Measurements from ENCODE around the gene FLVCR2. TPM values are rescaled to one million over a fixed set of nuclear protein-coding genes. Genes with fewer than 3 reads are reported as not detected.

The FLVCR2 gene
- total and polyA plus RNA-seq, 3 donors from 2014 or later: 38.5 to 49.6 (median 45.0) TPM

GRCh38 chr14:75626396-75626795, 48.0 kb downstream of the FLVCR2 start:
- Histone ChIP-seq H3K27ac (peak overlapping the region; percentile 43 to 77), H3K9me3 (no peaks in the 10 kb centered on the region), H3K27me3 (no peaks in the 10 kb centered on the region), H3K36me3 (ENCODE audit: low read depth, missing control alignments) (no peaks in the 10 kb centered on the region), H3K4me3 (no peak overlapping the region), H3K4me1 (peaks cover 28% of the 10 kb centered on the region)
- 47 to 73% methylated on average over 3 of the region's 3 CpGs for WGBS, 2 donors
- intact Hi-C loops (cut with DNase I; ENCODE audit: low total_unique reads): no loop called here
- TF ChIP-seq CTCF (IDR thresholded peaks at IDR 0.05) (no peak), POLR2A (IDR thresholded peaks at IDR 0.05) (no peak)
- DNase-seq: no peak

GRCh38 chr14:75626863-75627262, 48.4 kb downstream of the FLVCR2 start:
- no peaks in the 10 kb centered on the region for H3K9me3 ChIP-seq
- no peak for TF ChIP-seq CTCF (IDR thresholded peaks at IDR 0.05)
- TF ChIP-seq POLR2A (IDR thresholded peaks at IDR 0.05): no peak
- 46 to 68% methylated on average over 3 of the region's 3 CpGs for WGBS, 2 donors
- no peaks in the 10 kb centered on the region for H3K27me3 ChIP-seq
- no peaks in the 10 kb centered on the region for H3K36me3 ChIP-seq (ENCODE audit: low read depth, missing control alignments)
- H3K4me3 ChIP-seq: no peak overlapping the region
- intact Hi-C loops (cut with DNase I; ENCODE audit: low total_unique reads): no loop called here
- H3K27ac ChIP-seq: peak overlapping the region; percentile 43 to 77
- DNase-seq: peak; percentile 84
- H3K4me1 ChIP-seq: peaks cover 33% of the 10 kb centered on the region

DNA sequence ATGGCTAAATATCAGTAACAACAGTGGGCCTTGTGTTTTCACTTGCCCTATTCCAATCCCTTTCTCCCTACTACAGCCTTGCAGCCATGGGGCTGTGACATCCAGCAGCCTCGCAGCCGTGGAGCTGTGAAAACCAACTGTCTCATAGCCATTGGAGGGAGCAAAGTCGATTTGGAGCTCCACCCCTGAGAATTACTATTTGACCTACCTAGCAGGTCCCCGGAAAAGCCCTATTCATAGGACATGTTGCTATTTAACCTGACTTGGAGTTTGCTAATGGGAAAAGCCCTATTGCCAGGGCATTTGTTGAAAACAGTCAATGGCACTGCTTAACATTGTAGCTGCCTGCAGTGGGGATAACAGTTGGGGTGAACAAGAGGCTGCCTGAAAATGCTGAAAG, 49.0 kb downstream of the FLVCR2 start:
- H3K4me1 ChIP-seq: peaks cover 35% of the 10 kb centered on the region
- no peak overlapping the region for H3K4me3 ChIP-seq
- no peaks in the 10 kb centered on the region for H3K9me3 ChIP-seq
- 63 to 70% methylated on average over 4 of the region's 4 CpGs for WGBS, 2 donors
- intact Hi-C loops (cut with DNase I; ENCODE audit: low total_unique reads): no loop called here
- TF ChIP-seq CTCF (IDR thresholded peaks at IDR 0.05) (no peak), POLR2A (IDR thresholded peaks at IDR 0.05) (no peak)
- H3K27ac ChIP-seq: peak overlapping the region; percentile 35 to 46
- no peaks in the 10 kb centered on the region for H3K27me3 ChIP-seq
- no peaks in the 10 kb centered on the region for H3K36me3 ChIP-seq (ENCODE audit: low read depth, missing control alignments)
- no peak for DNase-seq

- TF ChIP-seq CTCF (IDR thresholded peaks at IDR 0.05) (no peak), POLR2A (IDR thresholded peaks at IDR 0.05) (no peak)
- 71 to 83% methylated on average over 3 of the region's 3 CpGs for WGBS, 2 donors
- DNase-seq: no peak
- Histone ChIP-seq H3K9me3 (no peaks in the 10 kb centered on the region), H3K27me3 (no peaks in the 10 kb centered on the region), H3K4me1 (peaks cover 39% of the 10 kb centered on the region), H3K4me3 (no peak overlapping the region), H3K27ac (peak overlapping the region in 1 of 2 donors; percentile 5), H3K36me3 (ENCODE audit: low read depth, missing control alignments) (no peaks in the 10 kb centered on the region)
- intact Hi-C loops (cut with DNase I; ENCODE audit: low total_unique reads): no loop called here
Observed at GRCh38 chr14:75628816-75629215, 50.4 kb downstream of the FLVCR2 start.

DNA sequence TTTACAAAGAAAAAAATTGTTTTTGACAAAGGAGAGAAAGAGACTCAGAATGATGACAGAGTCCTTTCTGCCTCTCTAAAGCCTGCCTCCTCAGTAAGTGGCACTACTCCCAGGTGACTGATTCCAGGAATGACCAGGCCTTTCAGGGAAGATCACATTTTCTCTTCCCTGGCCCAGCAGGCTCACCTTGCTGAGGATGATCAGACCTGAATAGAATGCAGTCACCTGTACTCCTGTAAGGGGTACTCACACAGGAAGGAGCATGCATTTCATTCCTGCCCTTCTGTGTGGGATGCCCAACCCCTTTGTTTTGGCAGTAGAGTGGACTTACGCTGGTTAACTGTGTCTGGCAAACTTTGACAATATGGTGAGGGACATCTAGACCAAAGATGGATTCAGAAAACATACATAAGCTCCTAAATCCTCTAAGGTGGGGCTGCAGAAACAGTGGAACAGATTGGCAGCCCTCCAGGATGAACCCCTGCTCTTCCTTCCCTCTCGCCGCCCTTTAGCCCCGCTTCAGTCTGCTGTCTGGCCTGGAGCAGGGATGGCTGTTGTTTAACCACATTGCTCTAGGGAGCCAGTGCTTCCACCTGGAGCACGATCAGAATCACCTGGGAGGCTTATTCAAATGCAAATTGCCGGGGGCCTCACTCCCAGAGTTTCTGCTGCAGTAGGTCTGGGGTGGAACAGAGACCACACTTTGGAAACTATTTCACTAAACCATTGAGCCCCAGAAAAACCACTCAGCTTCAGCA, 52.5 kb downstream of the FLVCR2 start:
- H3K9me3 ChIP-seq: no peaks in the 10 kb centered on the region
- H3K4me3 ChIP-seq: no peak overlapping the region
- WGBS, 2 donors: 79 to 87% methylated on average over 6 of the region's 6 CpGs
- peaks cover 36% of the 10 kb centered on the region for H3K4me1 ChIP-seq
- DNase-seq: no peak
- peak overlapping the region; percentile 56 to 69 for H3K27ac ChIP-seq
- intact Hi-C loops (cut with DNase I; ENCODE audit: low total_unique reads): no loop called here
- TF ChIP-seq CTCF (IDR thresholded peaks at IDR 0.05) (no peak), POLR2A (IDR thresholded peaks at IDR 0.05) (no peak)
- no peaks in the 10 kb centered on the region for H3K27me3 ChIP-seq
- peaks cover 4% of the 10 kb centered on the region for H3K36me3 ChIP-seq (ENCODE audit: low read depth, missing control alignments)
